B cell (primary cell): ENCODE measurements around the gene SLC12A7. TPM values are rescaled to one million over a fixed set of nuclear protein-coding genes. Genes with fewer than 3 reads are reported as not detected.

Source experiments
- ATAC-seq: fragments of 200-7000 bp; cut with Tn5 transposase; one replicate; pipeline ENCODE4 v1.10.0; 2021; ENCODE audit warnings: low read depth, mild to moderate bottlenecking, moderate number of reproducible peaks, moderate library complexity
- CTCF ChIA-PET: fragments of 350-600 bp; sonication (Branson Sonifier 250); formaldehyde crosslinking; loops from one replicate; lab custom pipeline; 2021; ENCODE audit warnings: antibody characterized with exemption, inconsistent platforms; lab: Charles Lee
- POLR2A ChIA-PET: fragments of 350-600 bp; sonication (Branson Sonifier 250); formaldehyde crosslinking; loops from one replicate; lab custom pipeline; 2021; ENCODE audit warnings: antibody characterized with exemption; lab: Charles Lee
- DNase-seq: peaks from one replicate; pipeline ENCODE4 v3.0.0; 2013
- H2AFZ ChIP-seq: 2 replicates; pipeline ENCODE4 v1.6.1; 2012; ENCODE audit warnings: mild to moderate bottlenecking, low read depth, low read length; ENCODE audit not compliant: insufficient read depth, poor library complexity, severe bottlenecking
- H3K27ac ChIP-seq, 2 donors: 1 replicate in 1 of 2; 2 replicates in 1 of 2; pipeline ENCODE4 v1.5.1; 2012 to 2013; ENCODE audit warnings: low read length in 2 of 2, mild to moderate bottlenecking in 2 of 2, moderate library complexity in 1 of 2
- H3K27me3 ChIP-seq, 4 experiments: fragments of 200-600 bp in 1 of 4; sonication (generic) in 1 of 4; replicated peaks in 1 of 4; 1 replicate in 2 of 4; 2 replicates in 2 of 4; pipeline versions ENCODE4 v1.6.1 to v1.7.0; 2013 to 2016; ENCODE audit warnings: low read length in 3 of 4, mild to moderate bottlenecking in 2 of 4, mixed read lengths in 1 of 4, moderate library complexity in 1 of 4; ENCODE audit not compliant: insufficient read depth in 4 of 4, control insufficient read depth in 3 of 4; ENCODE audit errors: control extremely low read depth in 1 of 4
- H3K36me3 ChIP-seq, 2 experiments: replicated peaks in 1 of 2; 1 replicate in 1 of 2; 2 replicates in 1 of 2; pipeline versions ENCODE4 v1.6.1 to v1.7.1; 2013; ENCODE audit warnings: low read length in 1 of 2; ENCODE audit not compliant: insufficient read depth in 2 of 2, control insufficient read depth in 1 of 2; ENCODE audit errors: control extremely low read depth in 1 of 2, extremely low read depth in 1 of 2
- H3K4me1 ChIP-seq, 2 donors: fragments of 200-600 bp in 1 of 2; sonication (generic) in 1 of 2; 1 replicate in 1 of 2; 2 replicates in 1 of 2; pipeline versions ENCODE4 v1.5.1 to v1.6.1; 2013 to 2017; ENCODE audit warnings: low read length in 2 of 2; ENCODE audit not compliant: control insufficient read depth in 2 of 2, insufficient read depth in 2 of 2
- H3K4me2 ChIP-seq: replicated peaks from 2 replicates; pipeline ENCODE3; 2012; ENCODE audit warnings: mild to moderate bottlenecking, low read depth, low read length; ENCODE audit not compliant: poor library complexity, severe bottlenecking
- H3K4me3 ChIP-seq, 5 experiments: fragments of 200-600 bp in 1 of 5; sonication (generic) in 1 of 5; 1 replicate in 3 of 5; 2 replicates in 2 of 5; pipeline versions ENCODE4 v1.5.1 to v1.7.0; 2011 to 2016; ENCODE audit warnings: low read length in 4 of 5, mild to moderate bottlenecking in 4 of 5, low read depth in 2 of 5, control low read depth in 1 of 5, moderate library complexity in 1 of 5; ENCODE audit not compliant: insufficient read depth in 1 of 5; ENCODE audit errors: control extremely low read depth in 1 of 5, extremely low read depth in 1 of 5
- H3K79me2 ChIP-seq: fragments of 200-600 bp; sonication (generic); one replicate; pipeline ENCODE4 v1.6.0; 2016; ENCODE audit warnings: low read length; ENCODE audit not compliant: control insufficient read depth, insufficient read depth
- H3K9ac ChIP-seq: fragments of 200-600 bp; sonication (generic); 2 replicates; pipeline ENCODE4 v1.6.1; 2017; ENCODE audit warnings: mild to moderate bottlenecking, low read length, moderate library complexity
- H3K9me3 ChIP-seq, 3 donors: one replicate each; pipeline versions ENCODE4 v1.6.1 to v1.7.1; 2013; ENCODE audit warnings: low read length in 2 of 3; ENCODE audit not compliant: control insufficient read depth in 2 of 3, insufficient read depth in 1 of 3; ENCODE audit errors: control extremely low read depth in 1 of 3
- H4K20me1 ChIP-seq: 2 replicates; pipeline ENCODE4 v1.6.0; 2012; ENCODE audit warnings: mild to moderate bottlenecking, low read length; ENCODE audit not compliant: insufficient read depth, control insufficient read depth, poor library complexity, severe bottlenecking
- H3K27ac Mint-ChIP-seq: one replicate; pipeline ENCODE4 v1.8.0; 2021; ENCODE audit warnings: mixed read lengths
- H3K27me3 Mint-ChIP-seq: one replicate; pipeline ENCODE4 v1.8.0; 2021; ENCODE audit warnings: mixed read lengths
- H3K4me1 Mint-ChIP-seq: one replicate; pipeline ENCODE4 v1.8.0; 2021; ENCODE audit warnings: mixed read lengths
- H3K4me3 Mint-ChIP-seq: one replicate; pipeline ENCODE4 v1.8.0; 2021; ENCODE audit warnings: mixed read lengths
- H3K9me3 Mint-ChIP-seq: one replicate; pipeline ENCODE4 v1.8.0; 2022; ENCODE audit warnings: mixed read lengths; ENCODE audit not compliant: insufficient read depth
- EZH2 ChIP-seq: IDR thresholded peaks from 2 replicates; pipeline ENCODE4 v1.6.1; 2012; ENCODE audit warnings: borderline replicate concordance, low read depth, mild to moderate bottlenecking, moderate library complexity, low read length; ENCODE audit not compliant: insufficient read depth, poor library complexity, severe bottlenecking
- WGBS: methylation state at CpG from one replicate; pipeline ENCODE4 v1.1.5; 2013; ENCODE audit warnings: missing lambda C conversion rate; ENCODE audit not compliant: insufficient coverage; 5-methylcytosine and 5-hydroxymethylcytosine counted together
- intact Hi-C: fragments of 100-400 bp; cut with micrococcal nuclease; formaldehyde crosslinking; loops from one replicate; pipeline ENCODE4 v1.10.0; 2022
- polyA plus RNA-seq: library from polyadenylated mRNA; depleted of rRNA; stranded (reverse); fragments of >200 nt; gene quantifications from 2 replicates; pipeline ENCODE4 v1.2.3, GENCODE V29; 2012
- total RNA-seq, 2 donors: library from RNA; stranded (reverse); fragments of 120-200 nt in 1 of 2; gene quantifications; 1 replicate in 1 of 2; 2 replicates in 1 of 2; pipeline versions ENCODE4 v1.2.3 to v1.2.4, GENCODE V29; 2013 to 2022
- TF ChIP-seq, protein P1 (sequence below): fragments of 200-600 bp; IDR thresholded peaks from one replicate; pipeline ENCODE4 v1.8.0; 2022; ENCODE audit warnings: antibody characterized with exemption, mild to moderate bottlenecking

Gene SLC12A7
- total and polyA plus RNA-seq, 2 donors (not counting 1 experiment from before 2014, with no cell fraction given) = 25.5 to 34.4 TPM

DNA sequence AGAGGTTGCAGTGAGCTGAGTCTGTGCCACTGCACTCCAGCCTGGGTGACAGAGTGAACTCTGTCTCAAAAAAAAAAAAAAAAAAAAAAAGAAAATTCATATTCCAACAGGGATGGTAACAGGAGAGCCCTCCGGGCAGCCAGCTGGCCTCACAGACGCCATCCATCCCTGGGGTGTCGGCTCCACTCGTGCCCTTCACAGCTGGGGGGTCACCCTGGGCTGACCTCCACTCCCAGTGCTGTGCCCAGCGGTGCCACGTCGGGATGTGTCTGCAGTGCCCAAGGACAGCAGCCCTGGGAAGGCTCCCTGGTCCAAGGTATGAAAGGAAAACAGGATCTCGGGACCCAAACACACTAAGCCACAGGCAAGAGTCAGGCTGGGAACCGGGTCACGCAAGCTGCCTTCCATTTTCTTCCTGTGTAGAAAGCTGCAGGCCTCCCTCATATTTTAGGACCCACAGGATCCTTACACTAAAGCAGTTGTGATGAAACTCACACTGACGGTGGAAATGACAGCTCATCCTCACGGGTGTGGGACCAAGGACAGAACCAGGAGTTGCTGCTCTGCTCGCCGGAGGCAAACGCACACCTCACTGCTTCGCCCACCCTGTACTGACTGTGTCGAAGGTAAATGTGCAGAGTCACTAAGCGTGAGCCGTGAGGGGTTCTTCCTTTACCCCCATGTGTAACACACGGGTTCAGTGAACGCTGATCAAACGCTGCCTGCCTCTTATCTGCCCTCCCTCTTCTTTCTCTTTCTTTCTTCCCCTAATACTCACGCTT is 5.3 kb downstream of the SLC12A7 start:
- ChIA-PET POLR2A (no interaction called here), CTCF (interaction anchor here (1.4 to 2.2 kb wide), 3 partner anchors 34 to 539 kb away, joined by 3 to 7 read pairs (median 5); no protein-coding TSS in a partner anchor)
- Mint-ChIP-seq H3K9me3 (no peaks in the 10 kb centered on the region), H3K4me1 (peaks cover 68% of the 10 kb centered on the region), H3K27ac (peak overlapping the region; percentile 71), H3K4me3 (peak overlapping the region; percentile 54), H3K27me3 (peaks cover 4% of the 10 kb centered on the region)
- H2AFZ ChIP-seq = no peak overlapping the region
- DNase-seq (no peak), ATAC-seq (no peak)
- peaks cover 0 to 5% (median 0%) of the 10 kb centered on the region in 4 experiments for H3K27me3 ChIP-seq
- H3K27ac ChIP-seq = peak overlapping the region; percentile 79 to 82
- peaks cover 45 to 81% of the 10 kb centered on the region in 2 donors for H3K4me1 ChIP-seq
- no peaks in the 10 kb centered on the region for H3K36me3 ChIP-seq
- TF ChIP-seq, protein P1, sequence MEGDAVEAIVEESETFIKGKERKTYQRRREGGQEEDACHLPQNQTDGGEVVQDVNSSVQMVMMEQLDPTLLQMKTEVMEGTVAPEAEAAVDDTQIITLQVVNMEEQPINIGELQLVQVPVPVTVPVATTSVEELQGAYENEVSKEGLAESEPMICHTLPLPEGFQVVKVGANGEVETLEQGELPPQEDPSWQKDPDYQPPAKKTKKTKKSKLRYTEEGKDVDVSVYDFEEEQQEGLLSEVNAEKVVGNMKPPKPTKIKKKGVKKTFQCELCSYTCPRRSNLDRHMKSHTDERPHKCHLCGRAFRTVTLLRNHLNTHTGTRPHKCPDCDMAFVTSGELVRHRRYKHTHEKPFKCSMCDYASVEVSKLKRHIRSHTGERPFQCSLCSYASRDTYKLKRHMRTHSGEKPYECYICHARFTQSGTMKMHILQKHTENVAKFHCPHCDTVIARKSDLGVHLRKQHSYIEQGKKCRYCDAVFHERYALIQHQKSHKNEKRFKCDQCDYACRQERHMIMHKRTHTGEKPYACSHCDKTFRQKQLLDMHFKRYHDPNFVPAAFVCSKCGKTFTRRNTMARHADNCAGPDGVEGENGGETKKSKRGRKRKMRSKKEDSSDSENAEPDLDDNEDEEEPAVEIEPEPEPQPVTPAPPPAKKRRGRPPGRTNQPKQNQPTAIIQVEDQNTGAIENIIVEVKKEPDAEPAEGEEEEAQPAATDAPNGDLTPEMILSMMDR = no peak
- no peak for TF ChIP-seq EZH2
- H3K79me2 ChIP-seq = peaks cover 57% of the 10 kb centered on the region
- H3K9me3 ChIP-seq = no peaks in the 10 kb centered on the region
- intact Hi-C loops = no loop called here
- peak overlapping the region; percentile 99 for H3K4me2 ChIP-seq
- H3K4me3 ChIP-seq = no peak overlapping the region
- H4K20me1 ChIP-seq = peaks cover 35% of the 10 kb centered on the region
- H3K9ac ChIP-seq = no peak overlapping the region
- 69% methylated on average over 23 of the region's 23 CpGs for whole genome bisulfite sequencing
